GM19467 (cell line): ENCODE data around the gene PTER.

ENCODE experiments used
- ATAC-seq: cut with Tn5 transposase; IDR thresholded peaks from one replicate; pipeline ENCODE4 v1.9.1; 2021; ENCODE audit warnings: mild to moderate bottlenecking, moderate library complexity; ENCODE audit not compliant: unreplicated experiment

Gene PTER, protein sequence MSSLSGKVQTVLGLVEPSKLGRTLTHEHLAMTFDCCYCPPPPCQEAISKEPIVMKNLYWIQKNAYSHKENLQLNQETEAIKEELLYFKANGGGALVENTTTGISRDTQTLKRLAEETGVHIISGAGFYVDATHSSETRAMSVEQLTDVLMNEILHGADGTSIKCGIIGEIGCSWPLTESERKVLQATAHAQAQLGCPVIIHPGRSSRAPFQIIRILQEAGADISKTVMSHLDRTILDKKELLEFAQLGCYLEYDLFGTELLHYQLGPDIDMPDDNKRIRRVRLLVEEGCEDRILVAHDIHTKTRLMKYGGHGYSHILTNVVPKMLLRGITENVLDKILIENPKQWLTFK

DNA sequence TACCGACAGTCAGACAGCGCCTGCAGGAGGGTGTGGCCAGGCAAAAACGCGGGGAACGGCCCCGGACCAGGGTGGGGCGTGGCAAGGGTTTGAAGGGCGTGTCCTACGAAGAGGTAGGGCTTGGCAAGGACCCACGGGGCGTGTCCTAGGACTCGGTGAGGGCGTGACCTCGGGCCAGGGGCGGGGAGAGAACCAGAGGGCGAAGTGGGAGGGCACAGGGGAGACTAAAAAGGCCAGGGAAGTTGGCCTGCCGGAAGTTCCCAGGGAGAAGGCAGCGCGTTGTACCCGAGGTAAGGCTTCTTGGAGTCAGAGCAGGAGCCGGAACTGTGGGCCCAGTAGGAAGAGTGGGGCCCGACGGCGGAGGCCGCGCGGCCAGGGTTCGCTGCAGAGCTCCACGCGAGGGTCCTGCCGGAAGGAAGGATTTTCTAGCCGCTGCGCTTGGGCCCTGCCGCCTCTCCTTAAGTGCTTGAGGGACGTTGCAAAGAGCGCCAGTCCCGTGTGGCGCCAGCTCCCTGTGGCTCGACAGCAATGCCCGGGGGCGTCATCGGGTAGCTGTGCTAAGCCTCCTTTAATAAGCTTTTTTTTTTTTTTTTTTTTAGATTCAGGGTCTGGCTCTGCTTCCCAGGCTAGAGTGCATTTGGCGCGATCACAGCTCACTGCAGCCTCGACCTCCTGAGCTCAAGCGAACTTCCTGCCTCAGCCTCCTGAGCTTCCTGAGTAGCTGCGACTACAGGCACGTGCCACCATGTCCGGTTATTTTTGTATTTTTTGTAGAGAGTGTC lies at the start of gene PTER:
PTER (plus strand) TSS at position 253 of the 782 bp plus-strand sequence. CDS start 47,375 bp downstream, outside the sequence.
- ATAC-seq: peak; percentile 97

DNA sequence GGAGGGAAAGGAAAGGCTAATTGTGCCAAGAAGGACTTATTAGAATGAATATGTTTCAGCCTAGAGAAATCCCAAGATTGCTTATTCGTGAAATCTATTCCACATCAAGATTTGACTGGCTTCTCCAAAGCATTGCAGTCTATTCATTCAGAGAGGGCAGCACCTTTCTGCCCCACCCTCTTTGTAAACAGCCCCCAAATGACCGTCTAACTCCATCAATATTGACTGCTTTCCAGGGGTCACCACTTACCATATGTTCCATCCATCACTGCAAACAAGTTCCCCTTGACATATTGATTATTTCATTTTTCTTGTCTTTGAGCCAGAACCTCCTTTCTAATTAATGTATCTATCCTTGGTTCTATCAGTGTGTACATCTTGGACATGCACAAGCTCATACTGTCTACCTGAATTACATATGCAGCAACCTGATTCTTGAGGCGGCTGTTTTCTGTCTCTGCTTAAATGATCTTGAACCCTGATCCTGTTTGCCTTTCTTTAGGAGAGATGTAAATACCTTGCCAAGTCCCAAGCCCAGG lies 44.2 kb upstream of the PTER start:
- no peak for ATAC-seq

DNA sequence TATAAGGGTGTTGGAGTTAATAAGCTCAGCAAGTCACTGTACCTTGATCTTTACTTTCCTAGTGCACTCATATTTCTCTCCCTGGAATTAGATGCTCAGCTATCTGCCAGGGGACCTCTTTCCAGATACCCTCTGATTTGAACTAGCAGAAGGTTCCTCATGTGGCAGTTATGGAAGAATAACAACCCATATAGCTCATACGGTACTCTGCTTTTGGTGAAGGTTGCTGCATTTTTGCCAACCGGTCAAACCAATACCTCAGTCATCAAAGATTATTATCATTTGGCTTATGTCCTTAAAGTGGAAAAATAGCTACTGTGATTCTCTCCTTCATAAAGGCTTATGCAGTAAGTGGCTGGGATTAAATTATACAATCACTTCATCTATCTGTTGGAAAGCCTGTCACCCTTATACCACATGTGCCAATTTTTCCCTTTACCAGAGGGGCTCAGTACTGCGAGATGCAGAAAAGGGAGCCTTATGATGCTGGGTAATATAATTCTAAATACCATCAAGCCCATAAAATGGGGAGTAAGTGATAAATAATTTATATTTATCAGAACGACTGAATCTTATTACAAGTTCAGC lies 43.4 kb upstream of the PTER start:
- no peak for ATAC-seq

- no peak for ATAC-seq
Observed at GRCh38 chr10:16401416-16401815, 35.4 kb upstream of the PTER start.

DNA sequence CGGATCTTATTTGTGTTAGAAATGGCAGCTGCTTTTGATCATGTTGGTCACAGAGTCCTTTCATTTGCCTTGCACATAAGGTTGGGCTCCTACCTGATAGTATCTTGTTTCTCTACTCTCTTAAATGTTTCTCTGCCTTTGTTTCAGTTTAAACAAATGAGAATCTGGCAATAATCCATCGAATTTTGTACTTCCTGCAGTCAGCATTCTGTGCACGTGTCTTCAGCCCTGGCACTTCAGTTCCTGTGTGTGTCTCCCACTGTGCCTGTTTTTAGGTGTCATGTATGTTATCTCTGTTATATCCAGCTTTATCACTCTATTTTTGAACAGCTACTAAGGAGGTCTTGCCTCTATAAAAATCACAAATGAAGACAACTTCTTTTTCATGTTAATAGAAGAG lies 28.4 kb upstream of the PTER start:
- ATAC-seq: no peak

GRCh38 chr10:16417341-16417740 lies 19.5 kb upstream of the PTER start:
- ATAC-seq: no peak

DNA sequence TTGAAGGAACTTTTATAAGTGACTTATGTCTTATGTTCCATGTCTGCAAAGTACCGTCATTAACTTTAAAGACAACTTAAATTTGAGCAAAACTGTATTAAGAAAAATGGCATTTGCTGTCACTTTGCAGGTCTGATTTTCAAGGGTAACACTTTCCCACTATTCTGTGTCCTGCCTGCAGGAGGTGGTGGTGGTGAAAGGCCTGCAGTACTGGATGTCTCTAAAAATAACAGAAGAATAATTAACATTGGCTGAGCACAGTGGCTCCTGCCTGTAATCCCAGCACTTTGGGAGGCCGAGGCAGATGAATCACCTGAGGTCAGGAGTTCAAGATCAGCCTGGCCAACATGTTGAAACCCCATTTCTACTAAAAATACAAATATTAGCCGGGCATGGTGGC lies 13.2 kb upstream of the PTER start:
- no peak for ATAC-seq

DNA sequence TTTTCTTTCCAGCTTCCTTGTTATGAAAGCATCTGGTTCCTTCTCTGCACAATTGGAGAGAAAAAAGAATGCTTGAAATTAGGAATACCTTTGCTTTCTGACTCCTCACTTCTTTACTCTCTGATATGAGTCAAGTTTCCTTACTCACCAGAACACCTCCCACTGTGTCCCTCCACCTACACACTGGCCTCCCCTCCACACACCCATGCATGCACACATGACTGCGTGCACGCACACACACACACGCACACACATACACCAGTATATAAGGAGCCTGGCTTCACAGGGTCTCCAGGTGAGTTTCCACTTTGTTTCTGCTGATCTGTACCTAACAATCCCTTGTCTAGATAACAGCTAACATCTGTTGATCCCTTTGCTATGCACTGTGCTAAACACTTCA lies 11.4 kb upstream of the PTER start:
- ATAC-seq: no peak

- no peak for ATAC-seq
Observed at GRCh38 chr10:16429539-16429938, 7.3 kb upstream of the PTER start.

DNA sequence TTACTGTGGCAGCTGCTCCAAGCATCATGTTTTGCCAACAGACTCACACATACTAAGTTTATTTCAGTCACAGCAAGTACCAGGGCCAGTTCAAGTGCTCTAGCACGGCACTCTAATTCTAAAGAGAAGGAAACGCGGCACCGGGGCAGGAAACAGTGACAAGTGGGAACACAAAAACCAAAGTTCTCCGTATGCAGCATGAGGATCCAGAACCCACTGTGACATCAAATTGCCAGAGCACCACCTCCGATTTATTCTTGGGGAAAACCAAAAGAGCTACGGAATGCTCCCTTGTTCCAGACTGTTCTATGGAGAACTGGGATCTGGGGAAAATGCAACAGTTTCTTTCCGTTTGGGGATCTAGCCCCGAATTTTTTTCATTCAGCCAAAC lies 448 bp upstream of the PTER start:
- peak; percentile 10 for ATAC-seq

DNA sequence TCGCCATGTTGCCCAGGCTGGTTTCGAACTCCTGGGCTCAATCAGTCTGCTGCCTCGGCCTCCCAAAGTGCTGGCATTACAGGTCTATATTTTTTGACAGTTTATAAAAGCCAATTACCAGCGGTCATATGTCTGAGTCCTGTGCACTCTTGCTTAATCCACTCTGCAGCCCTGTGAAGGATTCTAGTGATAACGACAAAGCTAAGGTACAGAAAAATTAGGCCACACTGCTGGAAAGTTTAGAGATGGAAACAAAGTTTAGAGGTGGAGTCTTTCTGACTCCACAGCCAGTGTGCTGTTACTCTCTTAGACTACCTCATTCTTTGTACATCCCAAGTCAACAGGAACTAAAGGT lies 707 bp downstream of the PTER start:
- no peak for ATAC-seq

DNA sequence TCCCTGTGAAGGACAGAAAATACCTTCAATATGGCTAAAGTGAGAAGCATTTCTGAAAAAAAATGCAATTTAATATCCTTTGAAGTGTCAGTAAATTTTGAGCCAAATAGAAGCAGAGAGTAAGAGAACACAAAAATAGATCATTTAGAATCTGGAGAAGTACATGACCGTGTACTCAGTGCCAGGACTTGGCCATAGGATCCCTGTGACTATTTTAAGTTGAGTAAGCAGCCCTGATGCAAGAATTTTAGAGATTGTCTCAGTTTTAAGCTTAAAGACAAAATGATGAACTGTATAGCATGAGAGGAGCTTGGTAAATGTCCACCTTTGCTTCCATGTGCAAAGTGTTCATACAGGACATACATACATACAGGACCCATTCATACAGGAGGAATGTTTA lies 2.5 kb downstream of the PTER start:
- no peak for ATAC-seq

GRCh38 chr10:16440396-16441133 lies 3.8 kb downstream of the PTER start:
- ATAC-seq: no peak

- no peak for ATAC-seq
Observed at GRCh38 chr10:16441173-16441840, 4.5 kb downstream of the PTER start.

GRCh38 chr10:16442914-16443313 lies 6.1 kb downstream of the PTER start:
- no peak for ATAC-seq

DNA sequence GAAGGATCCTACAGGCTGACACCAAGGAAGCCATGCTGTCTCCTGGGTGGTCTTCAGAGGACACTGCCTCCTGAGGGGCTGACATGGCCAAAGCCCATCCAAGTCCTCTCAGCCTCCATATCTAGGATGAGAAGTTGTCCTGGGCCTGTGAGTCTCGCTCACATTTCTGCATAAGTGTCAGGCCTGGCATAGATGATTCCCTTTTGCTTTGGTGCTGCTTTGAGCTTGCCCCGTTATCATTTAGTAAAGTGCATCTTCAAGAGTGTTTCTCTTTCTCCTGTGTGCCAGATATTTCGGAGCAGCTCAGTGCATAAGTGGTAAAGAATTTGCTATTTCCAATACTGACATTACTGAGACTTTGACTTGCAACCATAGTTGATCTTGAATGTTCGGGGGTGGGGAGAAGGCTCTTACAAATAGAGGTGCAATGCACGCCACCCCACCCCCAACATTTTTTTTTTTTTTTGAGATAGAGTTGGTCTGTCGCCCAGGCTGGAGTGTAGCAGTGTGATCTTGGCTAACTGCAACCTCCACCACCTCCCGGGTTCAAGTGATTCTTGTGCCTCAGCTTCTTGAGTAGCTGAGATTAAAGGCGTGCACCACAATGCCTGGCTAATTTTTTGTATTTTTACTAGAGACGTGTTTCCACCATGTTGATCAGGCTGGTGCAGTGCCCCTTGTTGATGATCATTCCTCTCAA lies 9.1 kb downstream of the PTER start:
- ATAC-seq: no peak

DNA sequence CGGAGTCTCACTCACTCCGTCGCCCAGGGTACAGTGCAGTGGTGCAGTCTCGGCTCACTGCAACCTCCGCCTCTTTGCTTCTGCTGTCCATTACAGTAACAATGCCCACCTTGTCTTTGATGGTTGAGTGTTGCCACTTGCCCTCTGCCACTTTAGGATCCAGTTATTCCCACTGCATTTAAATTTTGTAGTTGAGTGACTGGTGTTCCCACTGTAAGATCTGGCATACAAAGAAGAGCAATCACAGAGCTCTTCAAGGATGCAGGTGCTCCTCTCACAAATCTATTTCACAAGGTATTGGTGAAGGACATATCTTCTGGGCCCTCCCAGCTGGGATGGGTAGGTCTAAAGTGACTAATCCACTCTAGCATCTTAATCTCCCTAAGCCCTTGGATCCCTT lies 12.6 kb downstream of the PTER start:
- no peak for ATAC-seq

DNA sequence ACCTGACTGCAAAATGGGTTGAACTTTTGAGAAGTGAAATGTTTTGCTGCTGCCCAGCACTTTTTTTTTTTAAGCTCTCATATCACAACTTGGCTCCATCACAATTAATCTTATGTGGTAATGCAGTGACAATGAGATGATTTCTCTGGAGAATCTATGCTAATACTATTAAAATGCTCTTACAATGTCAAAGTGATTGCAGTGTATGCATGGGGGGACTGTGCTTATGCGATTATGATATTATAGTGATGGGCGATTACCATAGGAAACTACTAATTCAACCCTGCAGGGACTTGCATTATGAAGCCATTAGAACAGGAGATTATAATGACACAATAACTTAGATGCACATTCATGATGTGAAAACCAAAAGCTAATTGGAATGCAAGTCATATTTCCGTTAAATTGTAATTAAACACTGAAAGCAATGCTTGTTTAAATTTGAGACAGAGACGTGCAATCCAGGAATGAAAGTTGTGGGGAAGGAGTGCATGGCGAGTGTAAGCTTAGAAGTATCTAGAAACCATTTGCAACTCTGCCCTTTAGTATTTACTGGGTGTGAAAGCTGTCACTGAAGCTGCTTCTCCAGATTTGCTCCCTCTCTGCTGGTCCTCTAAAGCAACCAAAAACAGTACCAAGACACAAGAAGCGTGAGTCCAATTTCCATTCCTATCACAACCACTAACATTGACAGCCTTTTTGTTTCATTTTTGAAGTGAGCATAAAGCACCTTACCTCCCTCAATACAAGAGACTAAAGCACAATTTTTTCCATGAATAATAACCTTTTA lies 21.6 kb downstream of the PTER start:
- no peak for ATAC-seq

GRCh38 chr10:16459423-16459939 lies 22.7 kb downstream of the PTER start:
- ATAC-seq: no peak
